HCT116 (cell line): ENCODE data around the gene BRD7. TPM values are rescaled to one million over a fixed set of nuclear protein-coding genes. Genes with fewer than 3 reads are reported as not detected.

Experiments
- ATAC-seq: fragments of 200-7000 bp; cut with Tn5 transposase; 2 replicates; pipeline ENCODE4 v1.9.1; 2020; ENCODE audit warnings: mild to moderate bottlenecking, moderate library complexity
- BruUV-seq: library from RNA; stranded (reverse); fragments of 400-500 nt; replicated peaks from 2 replicates; lab custom pipeline; 2021; lab: Mats Ljungman, UMichigan
- CTCF ChIA-PET: fragments of 300-600 bp; sonication (Branson Sonifier 250); formaldehyde crosslinking; loops from one replicate; lab custom pipeline; 2021; ENCODE audit warnings: antibody characterized with exemption; lab: Charles Lee
- POLR2A ChIA-PET: fragments of 300-600, 350-600 bp; sonication (Branson Sonifier 250); formaldehyde crosslinking; loops from one replicate; lab custom pipeline; 2021; ENCODE audit warnings: antibody characterized with exemption; lab: Charles Lee
- RAD21 ChIA-PET, 2 experiments: fragments of 300-600 bp; sonication (Branson Sonifier 250); formaldehyde crosslinking; loops; one replicate each; lab custom pipeline; 2023; ENCODE audit warnings: low total read pairs in 2 of 2; ENCODE audit not compliant: uncharacterized antibody in 2 of 2, unreplicated experiment in 2 of 2, low non-redundant PET in 1 of 2; lab: Charles Lee
- DNase-seq: peaks from one replicate; pipeline ENCODE4 v3.0.0-alpha.2; 2010; ENCODE audit warnings: low read depth, low spot score
- H2AFZ ChIP-seq: fragments of 200-600 bp; shearing (Covaris generic), sonication (generic); 2 replicates; pipeline ENCODE4 v1.6.1; 2017; ENCODE audit warnings: low read depth, mixed run types, mixed read lengths, antibody characterized with exemption, low read length; ENCODE audit not compliant: poor library complexity, severe bottlenecking
- H3K27ac ChIP-seq: 2 replicates; pipeline ENCODE4 v1.5.1; 2012; ENCODE audit warnings: low read depth, low read length
- H3K27me3 ChIP-seq: fragments of 200-600 bp; sonication (generic); 2 replicates; pipeline ENCODE4 v1.6.1; 2016; ENCODE audit warnings: mixed run types, low read length, mixed read lengths; ENCODE audit not compliant: insufficient read depth
- H3K36me3 ChIP-seq, 2 experiments: fragments of 200-500 bp in 1 of 2; fragments of 200-600 bp in 1 of 2; sonication (Bioruptor generic) in 1 of 2; sonication (generic) in 1 of 2; 2 replicates each; pipeline versions ENCODE4 v1.5.1 to v1.6.1; 2014 to 2016; ENCODE audit warnings: low read length in 2 of 2, inconsistent platforms in 1 of 2, mixed read lengths in 1 of 2, mixed run types in 1 of 2; ENCODE audit not compliant: insufficient read depth in 2 of 2, control insufficient read depth in 1 of 2
- H3K4me1 ChIP-seq, 2 experiments: fragments of 200-600 bp in 1 of 2; sonication (generic) in 1 of 2; 2 replicates each; pipeline versions ENCODE4 v1.5.1 to v1.6.1; 2012 to 2017; ENCODE audit warnings: low read length in 2 of 2, inconsistent platforms in 1 of 2, mild to moderate bottlenecking in 1 of 2, mixed read lengths in 1 of 2, mixed run types in 1 of 2, moderate library complexity in 1 of 2; ENCODE audit not compliant: insufficient read depth in 2 of 2, control insufficient read depth in 1 of 2
- H3K4me2 ChIP-seq: fragments of 200-600 bp; sonication (generic); 2 replicates; pipeline ENCODE4 v1.6.1; 2017; ENCODE audit warnings: mixed run types, low read length, mixed read lengths
- H3K4me3 ChIP-seq, 2 experiments: fragments of 200-600 bp in 1 of 2; sonication (generic) in 1 of 2; replicated peaks in 1 of 2; 2 replicates each; pipeline ENCODE4 v1.5.1; 2011 to 2016; ENCODE audit warnings: low read length in 2 of 2, control low read depth in 1 of 2, low read depth in 1 of 2, mild to moderate bottlenecking in 1 of 2, mixed read lengths in 1 of 2, mixed run types in 1 of 2
- H3K79me2 ChIP-seq: fragments of 200-600 bp; sonication (generic); 2 replicates; pipeline ENCODE4 v1.6.1; 2017; ENCODE audit warnings: mild to moderate bottlenecking, mixed run types, low read length, moderate library complexity, mixed read lengths; ENCODE audit not compliant: insufficient read depth
- H3K9ac ChIP-seq: fragments of 200-600 bp; sonication (generic); 2 replicates; pipeline ENCODE4 v1.6.1; 2016; ENCODE audit warnings: low read length, mixed read lengths
- H3K9me2 ChIP-seq: fragments of 200-600 bp; sonication (generic), shearing (Covaris generic); 2 replicates; pipeline ENCODE4 v1.6.1; 2017; ENCODE audit warnings: mixed run types, mild to moderate bottlenecking, moderate library complexity; ENCODE audit not compliant: insufficient read depth
- H3K9me3 ChIP-seq, 2 experiments: fragments of 200-500 bp in 1 of 2; fragments of 200-600 bp in 1 of 2; sonication (Bioruptor generic) in 1 of 2; sonication (generic) in 1 of 2; 2 replicates each; pipeline ENCODE4 v1.6.1; 2014 to 2017; ENCODE audit warnings: low read length in 2 of 2, mixed read lengths in 2 of 2, inconsistent platforms in 1 of 2, low read depth in 1 of 2, mild to moderate bottlenecking in 1 of 2, mixed run types in 1 of 2, moderate library complexity in 1 of 2; ENCODE audit not compliant: control insufficient read depth in 1 of 2, insufficient read depth in 1 of 2
- H4K20me1 ChIP-seq: fragments of 200-600 bp; sonication (generic), shearing (Covaris generic); 2 replicates; pipeline ENCODE4 v1.6.1; 2017; ENCODE audit warnings: mixed run types, mild to moderate bottlenecking, moderate library complexity; ENCODE audit not compliant: insufficient read depth
- ATF3 ChIP-seq: IDR thresholded peaks from 2 replicates; pipeline ENCODE4 v1.6.1; 2012
- CBX3 ChIP-seq: IDR thresholded peaks from 2 replicates; pipeline ENCODE4 v1.6.1; 2012; ENCODE audit warnings: low read depth
- CEBPB ChIP-seq: IDR thresholded peaks from 2 replicates; pipeline ENCODE4 v1.6.1; 2012; ENCODE audit warnings: low read depth
- CTCF ChIP-seq, 3 experiments: fragments of 200-600 bp in 1 of 3; sonication (generic) in 1 of 3; IDR thresholded peaks in 2 of 3; conservative IDR thresholded peaks in 1 of 3; 2 replicates each; pipeline ENCODE4 v1.5.1; 2012 to 2017; ENCODE audit warnings: low read depth in 2 of 3, low read length in 2 of 3, antibody characterized with exemption in 1 of 3, borderline replicate concordance in 1 of 3, control low read depth in 1 of 3, mild to moderate bottlenecking in 1 of 3, mixed read lengths in 1 of 3, mixed run types in 1 of 3, moderate library complexity in 1 of 3; ENCODE audit not compliant: insufficient read depth in 1 of 3
- EGR1 ChIP-seq: IDR thresholded peaks from 2 replicates; pipeline ENCODE4 v1.6.1; 2012; ENCODE audit warnings: low read depth
- ELF1 ChIP-seq: IDR thresholded peaks from 2 replicates; pipeline ENCODE4 v1.6.1; 2012; ENCODE audit warnings: low read depth, borderline replicate concordance
- EZH2phosphoT487 ChIP-seq: fragments of 200-600 bp; IDR thresholded peaks from 2 replicates; pipeline ENCODE4 v1.6.1; 2018; ENCODE audit warnings: antibody characterized with exemption, borderline replicate concordance
- FOSL1 ChIP-seq: IDR thresholded peaks from 2 replicates; pipeline ENCODE4 v1.6.1; 2012; ENCODE audit warnings: low read depth
- POLR2AphosphoS5 ChIP-seq: IDR thresholded peaks from 2 replicates; pipeline ENCODE4 v1.6.1; 2011; ENCODE audit warnings: mild to moderate bottlenecking, low read depth, low read length, moderate library complexity
- SIN3A ChIP-seq: IDR thresholded peaks from 2 replicates; pipeline ENCODE4 v1.6.1; 2012; ENCODE audit warnings: low read depth
- SP1 ChIP-seq: IDR thresholded peaks from 2 replicates; pipeline ENCODE4 v1.6.1; 2012; ENCODE audit warnings: low read depth
- SRF ChIP-seq: IDR thresholded peaks from 2 replicates; pipeline ENCODE4 v1.6.1; 2012; ENCODE audit warnings: low read depth
- TCF7L2 ChIP-seq: IDR thresholded peaks from 2 replicates; pipeline ENCODE4 v1.7.0; 2011; ENCODE audit warnings: borderline replicate concordance, inconsistent platforms; ENCODE audit not compliant: insufficient read depth, insufficient read length; ENCODE audit errors: extremely low read depth
- YY1 ChIP-seq: IDR thresholded peaks from 2 replicates; pipeline ENCODE4 v1.6.1; 2011; ENCODE audit warnings: low read length, low read depth, moderate library complexity, mild to moderate bottlenecking; ENCODE audit not compliant: insufficient replicate concordance; ENCODE audit errors: extremely low read depth
- ZBTB33 ChIP-seq: IDR thresholded peaks from 2 replicates; pipeline ENCODE4 v1.6.1; 2011; ENCODE audit warnings: mild to moderate bottlenecking, low read length, moderate library complexity; ENCODE audit not compliant: insufficient replicate concordance; ENCODE audit errors: extremely low read depth
- ZFX ChIP-seq: fragments of 450-650 bp; IDR thresholded peaks from 2 replicates; pipeline ENCODE4 v1.6.1; 2017
- ZNF274 ChIP-seq: fragments of 200-500 bp; sonication (Bioruptor generic); IDR thresholded peaks from 2 replicates; pipeline ENCODE4 v1.6.1; 2014; ENCODE audit warnings: mild to moderate bottlenecking, low read depth, low read length, inconsistent platforms
- intact Hi-C: fragments of 100-400 bp; cut with micrococcal nuclease; formaldehyde crosslinking; loops from 2 replicates; pipeline ENCODE4 v1.10.0; 2022
- total RNA-seq: library from RNA; stranded (reverse); gene quantifications from one replicate; pipeline ENCODE4 v1.2.1, GENCODE V29; 2021; ENCODE audit not compliant: unreplicated experiment
- TF ChIP-seq, protein P1 (sequence below): IDR thresholded peaks from 2 replicates; pipeline ENCODE4 v1.6.1; 2012; ENCODE audit warnings: low read depth

Gene BRD7
- total RNA-seq, 1 experiment from 2014 or later = 85.4 TPM

GRCh38 chr16:50276326-50276640 lies 92.5 kb downstream of the BRD7 start:
- H3K4me1 ChIP-seq = no peaks in the 10 kb centered on the region
- CTCF ChIA-PET = no interaction called here

More at GRCh38 chr16:50276326-50276640, 92.5 kb downstream of the BRD7 start:
- no TSS peak for BruUV-seq
- no peak overlapping the region for H2AFZ ChIP-seq
- H3K9ac ChIP-seq = no peak overlapping the region
- intact Hi-C loops = no loop called here
- RAD21 ChIA-PET = no interaction called here
- no peaks in the 10 kb centered on the region for H4K20me1 ChIP-seq
- DNase-seq = no peak
- H3K9me2 ChIP-seq = no peaks in the 10 kb centered on the region
- no peaks in the 10 kb centered on the region for H3K9me3 ChIP-seq
- no peak overlapping the region for H3K4me2 ChIP-seq
- POLR2A ChIA-PET = no interaction called here
- no peak for ATAC-seq
- TF ChIP-seq SP1 = no peak
- no peak for TF ChIP-seq EZH2phosphoT487
- no peak for TF ChIP-seq TCF7L2
- TF ChIP-seq YY1 = no peak
- TF ChIP-seq CTCF (IDR thresholded peaks at IDR 0.05 in 2 of 3, conservative IDR thresholded peaks at IDR 0.05 in 1 of 3; ENCODE audit: borderline replicate concordance in 1 of 3, insufficient read depth in 1 of 3, low read depth in 2 of 3, low read length in 2 of 3) = no peak
- no peak for TF ChIP-seq ZBTB33
- no peak for TF ChIP-seq SRF
- TF ChIP-seq ATF3 = no peak
- no peak for TF ChIP-seq SIN3A
- no peak for TF ChIP-seq CBX3
- TF ChIP-seq EGR1 = no peak
- no peak for TF ChIP-seq ELF1
- TF ChIP-seq CEBPB = no peak
- TF ChIP-seq POLR2AphosphoS5 = no peak
- TF ChIP-seq ZFX = no peak
- no peak for TF ChIP-seq ZNF274
- TF ChIP-seq FOSL1 = no peak
- TF ChIP-seq, protein P1, sequence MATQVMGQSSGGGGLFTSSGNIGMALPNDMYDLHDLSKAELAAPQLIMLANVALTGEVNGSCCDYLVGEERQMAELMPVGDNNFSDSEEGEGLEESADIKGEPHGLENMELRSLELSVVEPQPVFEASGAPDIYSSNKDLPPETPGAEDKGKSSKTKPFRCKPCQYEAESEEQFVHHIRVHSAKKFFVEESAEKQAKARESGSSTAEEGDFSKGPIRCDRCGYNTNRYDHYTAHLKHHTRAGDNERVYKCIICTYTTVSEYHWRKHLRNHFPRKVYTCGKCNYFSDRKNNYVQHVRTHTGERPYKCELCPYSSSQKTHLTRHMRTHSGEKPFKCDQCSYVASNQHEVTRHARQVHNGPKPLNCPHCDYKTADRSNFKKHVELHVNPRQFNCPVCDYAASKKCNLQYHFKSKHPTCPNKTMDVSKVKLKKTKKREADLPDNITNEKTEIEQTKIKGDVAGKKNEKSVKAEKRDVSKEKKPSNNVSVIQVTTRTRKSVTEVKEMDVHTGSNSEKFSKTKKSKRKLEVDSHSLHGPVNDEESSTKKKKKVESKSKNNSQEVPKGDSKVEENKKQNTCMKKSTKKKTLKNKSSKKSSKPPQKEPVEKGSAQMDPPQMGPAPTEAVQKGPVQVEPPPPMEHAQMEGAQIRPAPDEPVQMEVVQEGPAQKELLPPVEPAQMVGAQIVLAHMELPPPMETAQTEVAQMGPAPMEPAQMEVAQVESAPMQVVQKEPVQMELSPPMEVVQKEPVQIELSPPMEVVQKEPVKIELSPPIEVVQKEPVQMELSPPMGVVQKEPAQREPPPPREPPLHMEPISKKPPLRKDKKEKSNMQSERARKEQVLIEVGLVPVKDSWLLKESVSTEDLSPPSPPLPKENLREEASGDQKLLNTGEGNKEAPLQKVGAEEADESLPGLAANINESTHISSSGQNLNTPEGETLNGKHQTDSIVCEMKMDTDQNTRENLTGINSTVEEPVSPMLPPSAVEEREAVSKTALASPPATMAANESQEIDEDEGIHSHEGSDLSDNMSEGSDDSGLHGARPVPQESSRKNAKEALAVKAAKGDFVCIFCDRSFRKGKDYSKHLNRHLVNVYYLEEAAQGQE = no peak
- H3K27me3 ChIP-seq = no peaks in the 10 kb centered on the region
- H3K36me3 ChIP-seq = no peaks in the 10 kb centered on the region
- H3K4me3 ChIP-seq = no peak overlapping the region
- H3K27ac ChIP-seq = no peak overlapping the region
- peaks cover 10% of the 10 kb centered on the region; the same call in 1 of the 2 replicates for H3K79me2 ChIP-seq
